Right lobe of liver (tissue), 4 donors: ENCODE data around the gene ERI3.

ENCODE experiments used
- POLR2A ChIP-seq: fragments of 450-650 bp; IDR thresholded peaks from one replicate; pipeline ENCODE4 v1.6.1; 2017; ENCODE audit warnings: antibody characterized with exemption, mild to moderate bottlenecking
- TF ChIP-seq, protein P1 (sequence below), 4 donors: fragments of 200-600 bp in 3 of 4; fragments of 450-650 bp in 1 of 4; IDR thresholded peaks; one replicate each; pipeline versions ENCODE4 v1.5.1 to v1.8.0; 2016 to 2022; ENCODE audit warnings: antibody characterized with exemption in 4 of 4, mild to moderate bottlenecking in 2 of 4
- donor health status: DM: no; HTN: no; CAD: no.
- donor health status: DM: no; HTN: no; CAD: no.
- donor health status: DM: no; HTN: yes; CAD: no.

- TF ChIP-seq, protein P1, sequence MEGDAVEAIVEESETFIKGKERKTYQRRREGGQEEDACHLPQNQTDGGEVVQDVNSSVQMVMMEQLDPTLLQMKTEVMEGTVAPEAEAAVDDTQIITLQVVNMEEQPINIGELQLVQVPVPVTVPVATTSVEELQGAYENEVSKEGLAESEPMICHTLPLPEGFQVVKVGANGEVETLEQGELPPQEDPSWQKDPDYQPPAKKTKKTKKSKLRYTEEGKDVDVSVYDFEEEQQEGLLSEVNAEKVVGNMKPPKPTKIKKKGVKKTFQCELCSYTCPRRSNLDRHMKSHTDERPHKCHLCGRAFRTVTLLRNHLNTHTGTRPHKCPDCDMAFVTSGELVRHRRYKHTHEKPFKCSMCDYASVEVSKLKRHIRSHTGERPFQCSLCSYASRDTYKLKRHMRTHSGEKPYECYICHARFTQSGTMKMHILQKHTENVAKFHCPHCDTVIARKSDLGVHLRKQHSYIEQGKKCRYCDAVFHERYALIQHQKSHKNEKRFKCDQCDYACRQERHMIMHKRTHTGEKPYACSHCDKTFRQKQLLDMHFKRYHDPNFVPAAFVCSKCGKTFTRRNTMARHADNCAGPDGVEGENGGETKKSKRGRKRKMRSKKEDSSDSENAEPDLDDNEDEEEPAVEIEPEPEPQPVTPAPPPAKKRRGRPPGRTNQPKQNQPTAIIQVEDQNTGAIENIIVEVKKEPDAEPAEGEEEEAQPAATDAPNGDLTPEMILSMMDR (IDR thresholded peaks at IDR 0.05), result no peak
- no peak for TF ChIP-seq POLR2A
These were observed 87.0 kb downstream of the ERI3 start for GRCh38 chr1:44268054-44268453.
